Keratinocyte (primary cell): ENCODE measurements around the gene CORO7.

Source experiments
- EZH2 ChIP-seq: IDR thresholded peaks from one replicate; pipeline ENCODE4 v1.6.1; 2012; ENCODE audit warnings: inconsistent platforms, mild to moderate bottlenecking, low read length, moderate library complexity
- TF ChIP-seq, protein P1 (sequence below), 3 experiments: IDR thresholded peaks in 1 of 3; conservative IDR thresholded peaks in 1 of 3; optimal IDR thresholded peaks in 1 of 3; 2 replicates in 2 of 3; 3 replicates in 1 of 3; pipeline versions ENCODE3 to v1.5.1; 2011; ENCODE audit warnings: low read length in 3 of 3, mild to moderate bottlenecking in 3 of 3, moderate library complexity in 2 of 3, control low read depth in 1 of 3, inconsistent platforms in 1 of 3; ENCODE audit not compliant: insufficient read depth in 2 of 3; ENCODE audit errors: extremely low read depth in 1 of 3

DNA sequence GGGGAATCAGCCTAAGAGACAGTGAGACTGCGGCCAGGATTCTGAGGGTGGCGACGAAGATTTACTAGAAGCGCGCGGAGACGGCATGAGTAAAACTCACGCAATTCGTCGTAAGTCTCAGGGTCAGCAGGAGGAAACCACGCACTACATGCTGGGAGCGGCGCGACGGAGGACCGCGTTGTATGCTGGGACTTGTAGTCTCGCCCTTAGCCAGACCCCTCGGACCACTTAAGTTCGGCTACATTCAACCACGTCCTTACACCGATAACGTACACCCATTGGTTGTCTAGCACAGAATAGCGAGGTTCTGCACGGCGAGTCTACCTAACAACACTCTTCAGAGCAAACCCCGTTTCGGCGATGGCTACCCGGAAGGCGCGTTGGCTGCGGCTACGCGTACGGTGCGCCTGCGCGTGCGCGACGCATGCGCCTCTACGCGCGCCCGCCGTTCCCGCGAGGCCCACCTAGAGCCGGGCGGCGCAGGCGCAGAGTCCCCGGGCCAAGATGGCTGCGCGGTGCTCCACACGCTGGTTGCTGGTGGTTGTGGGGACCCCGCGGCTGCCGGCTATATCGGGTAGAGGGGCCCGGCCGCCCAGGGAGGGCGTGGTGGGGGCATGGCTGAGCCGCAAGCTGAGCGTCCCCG, 9.1 kb upstream of the CORO7 start, which contains the start of gene DNAJA3:
- no peak for TF ChIP-seq EZH2
- TF ChIP-seq, protein P1, sequence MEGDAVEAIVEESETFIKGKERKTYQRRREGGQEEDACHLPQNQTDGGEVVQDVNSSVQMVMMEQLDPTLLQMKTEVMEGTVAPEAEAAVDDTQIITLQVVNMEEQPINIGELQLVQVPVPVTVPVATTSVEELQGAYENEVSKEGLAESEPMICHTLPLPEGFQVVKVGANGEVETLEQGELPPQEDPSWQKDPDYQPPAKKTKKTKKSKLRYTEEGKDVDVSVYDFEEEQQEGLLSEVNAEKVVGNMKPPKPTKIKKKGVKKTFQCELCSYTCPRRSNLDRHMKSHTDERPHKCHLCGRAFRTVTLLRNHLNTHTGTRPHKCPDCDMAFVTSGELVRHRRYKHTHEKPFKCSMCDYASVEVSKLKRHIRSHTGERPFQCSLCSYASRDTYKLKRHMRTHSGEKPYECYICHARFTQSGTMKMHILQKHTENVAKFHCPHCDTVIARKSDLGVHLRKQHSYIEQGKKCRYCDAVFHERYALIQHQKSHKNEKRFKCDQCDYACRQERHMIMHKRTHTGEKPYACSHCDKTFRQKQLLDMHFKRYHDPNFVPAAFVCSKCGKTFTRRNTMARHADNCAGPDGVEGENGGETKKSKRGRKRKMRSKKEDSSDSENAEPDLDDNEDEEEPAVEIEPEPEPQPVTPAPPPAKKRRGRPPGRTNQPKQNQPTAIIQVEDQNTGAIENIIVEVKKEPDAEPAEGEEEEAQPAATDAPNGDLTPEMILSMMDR (optimal IDR thresholded peaks at IDR 0.05 in 1 of 3, IDR thresholded peaks at IDR 0.05 in 1 of 3, conservative IDR thresholded peaks at IDR 0.05 in 1 of 3; ENCODE audit: extremely low read depth in 1 of 3, insufficient read depth in 2 of 3, low read length in 3 of 3), result no peak
